ENCODE results near the gene TMEM185B. TPM values are rescaled to one million over a fixed set of nuclear protein-coding genes. Genes with fewer than 3 reads are reported as not detected.

The TMEM185B gene
- total and polyA plus RNA-seq, 2 donors (not counting 3 experiments of a cell fraction or from before 2014, with no cell fraction given): 29.9 to 31.8 TPM

GRCh38 chr2:120238728-120239487 lies 15.7 kb upstream of the TMEM185B start:
- H3K9ac ChIP-seq (replicated peaks; ENCODE audit: extremely low read depth, insufficient read depth, low read length): no peak overlapping the region
- DNase-seq (ENCODE audit: low read depth, low spot score): peak; percentile 77
- dilution Hi-C loops (cut with MboI; ENCODE audit: extremely low pct_ligation_motif_present, low sequenced_read_pairs): no loop called here
- POLR2A ChIA-PET: interaction anchor here (2.1 to 2.5 kb wide), 2 partner anchors 13 to 16 kb away, joined by 15 to 29 read pairs; partner anchors contain the start of genes RALB and TMEM185B
- no peaks in the 10 kb centered on the region for H3K79me2 ChIP-seq (ENCODE audit: control insufficient read depth, insufficient read depth, low read length)
- H3K4me2 ChIP-seq (ENCODE audit: insufficient read depth, low read length): peak overlapping the region; percentile 7
- no peaks in the 10 kb centered on the region for H4K20me1 ChIP-seq (replicated peaks; ENCODE audit: control insufficient read depth, extremely low read depth, insufficient read depth, low read length)
- no peaks in the 10 kb centered on the region for H3K36me3 ChIP-seq (ENCODE audit: control insufficient read depth in 2 of 2, extremely low read depth in 1 of 2, insufficient read depth in 2 of 2, low read length in 2 of 2)
- H3K27me3 ChIP-seq (ENCODE audit: control insufficient read depth in 2 of 2, insufficient read depth in 2 of 2, low read length in 2 of 2): no peaks in the 10 kb centered on the region
- H2AFZ ChIP-seq (ENCODE audit: low read depth, low read length): peak overlapping the region; percentile 3
- intact Hi-C loops (cut with micrococcal nuclease): loop anchor here (1.0 kb wide), 3 partner anchors 13 to 594 kb away; partner anchors contain the start of genes RALB and TMEM185B
- peaks cover 34% of the 10 kb centered on the region for H3K4me1 ChIP-seq (ENCODE audit: control insufficient read depth, extremely low read depth, insufficient read depth, low read length)
- no TSS peak for BruUV-seq (replicated peaks)
- H3K4me3 ChIP-seq (replicated peaks in 1 of 3; ENCODE audit: insufficient read depth in 1 of 3, low read depth in 1 of 3, low read length in 3 of 3): no peak overlapping the region
- peak overlapping the region; percentile 37 for H3K27ac ChIP-seq (ENCODE audit: insufficient read depth, low read depth, low read length)
- FAIRE-seq: peak; percentile 95
- CTCF ChIA-PET: interaction anchor here (0.9 to 2.9 kb wide), 14 partner anchors 9 to 74 kb away, joined by 3 to 42 read pairs (median 7); partner anchors contain the start of genes RALB and TMEM185B
- no peaks in the 10 kb centered on the region for H3K9me1 ChIP-seq (replicated peaks; ENCODE audit: control insufficient read depth, extremely low read depth, insufficient read depth, low read length)
- no peaks in the 10 kb centered on the region for H3K9me3 ChIP-seq (replicated peaks; ENCODE audit: control insufficient read depth, insufficient read depth, low read length)
- no peak for TF ChIP-seq EZH2 (IDR thresholded peaks at IDR 0.05; ENCODE audit: borderline replicate concordance, low read depth, low read length, severe bottlenecking)
- peak; percentile 41 for TF ChIP-seq MAX (IDR thresholded peaks at IDR 0.05; ENCODE audit: insufficient read depth, insufficient read length)
- TF ChIP-seq POLR2AphosphoS5 (IDR thresholded peaks at IDR 0.05; ENCODE audit: insufficient read depth, low read depth, low read length): peak; percentile 54
- no peak for TF ChIP-seq GATA2 (IDR thresholded peaks at IDR 0.05; ENCODE audit: insufficient read depth, insufficient read length, low read depth, low read length)
- TF ChIP-seq CTCF (IDR thresholded peaks at IDR 0.05; ENCODE audit: extremely low read depth in 1 of 2, insufficient read depth in 1 of 2, low read depth in 1 of 2, low read length in 2 of 2): no peak
- TF ChIP-seq FOS (IDR thresholded peaks at IDR 0.05; ENCODE audit: borderline replicate concordance, insufficient read depth, low read length): peak; percentile 88
- no peak for TF ChIP-seq MYC (IDR thresholded peaks at IDR 0.05; ENCODE audit: low read depth, low read length)
- TF ChIP-seq POLR2A (IDR thresholded peaks at IDR 0.05; ENCODE audit: low read depth, low read length): peak; percentile 41
- TF ChIP-seq JUN (IDR thresholded peaks at IDR 0.05; ENCODE audit: borderline replicate concordance, insufficient read depth, insufficient read length, low read depth): no peak
